Measurements from ENCODE around the gene TMEM51. TPM values are rescaled to one million over a fixed set of nuclear protein-coding genes. Genes with fewer than 3 reads are reported as not detected.

TMEM51 gene
- total RNA-seq, 1 donor from 2014 or later: 6.9 TPM

DNA sequence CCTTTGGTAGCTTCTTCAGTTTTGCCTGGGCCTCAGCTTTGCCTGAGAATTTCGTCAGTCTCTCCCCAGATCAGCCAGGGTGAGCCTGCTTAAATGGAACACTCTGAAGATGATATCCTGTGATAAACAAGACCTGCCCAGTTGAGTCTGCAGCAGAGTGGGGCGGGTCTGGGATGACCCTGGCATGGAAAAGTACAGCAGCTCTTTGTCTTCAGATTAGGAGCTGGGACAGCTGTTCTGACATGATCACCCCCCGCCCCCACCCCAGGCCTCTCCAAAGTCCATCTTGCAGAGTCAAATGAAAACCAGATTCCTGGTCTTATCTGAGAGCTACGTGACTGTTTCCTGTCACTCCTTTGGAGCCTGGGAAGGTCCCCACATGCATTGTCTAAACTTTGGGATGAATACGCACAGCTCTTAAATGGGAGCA is 2.2 kb upstream of the TMEM51 start:
- Histone ChIP-seq H3K36me3 (ENCODE audit: insufficient read depth, low read length) (no peaks in the 10 kb centered on the region), H3K4me2 (ENCODE audit: low read length) (no peak overlapping the region), H3K4me1 (ENCODE audit: insufficient read depth, low read length) (peaks cover 10% of the 10 kb centered on the region), H3K9me3 (ENCODE audit: insufficient read depth, low read depth, low read length) (no peaks in the 10 kb centered on the region), H3K9ac (ENCODE audit: low read length) (no peak overlapping the region), H3K79me2 (ENCODE audit: insufficient read depth, low read length) (no peaks in the 10 kb centered on the region), H2AFZ (ENCODE audit: low read depth, low read length) (no peak overlapping the region), H3K4me3 (ENCODE audit: insufficient read depth, low read depth, low read length) (no peak overlapping the region), H4K20me1 (ENCODE audit: insufficient read depth, low read length) (peaks cover 11% of the 10 kb centered on the region), H3K27ac (ENCODE audit: low read depth, low read length) (no peak overlapping the region), H3K27me3 (ENCODE audit: insufficient read depth, low read length) (peaks cover 16% of the 10 kb centered on the region)
- Mint-ChIP-seq H3K27ac (ENCODE audit: unreplicated experiment) (no peak overlapping the region), H3K27me3 (ENCODE audit: low read depth, unreplicated experiment) (peaks cover 33% of the 10 kb centered on the region), H3K9me3 (ENCODE audit: unreplicated experiment) (peaks cover 8% of the 10 kb centered on the region), H3K36me3 (ENCODE audit: low read depth, unreplicated experiment) (peaks cover 6% of the 10 kb centered on the region), H3K4me1 (ENCODE audit: low read depth, unreplicated experiment) (peaks cover 11% of the 10 kb centered on the region), H3K4me3 (ENCODE audit: unreplicated experiment) (peak overlapping the region; percentile 5)
- DNase-seq (ENCODE audit: low read depth): no peak
- FAIRE-seq: no peak
- no peak for TF ChIP-seq EZH2 (IDR thresholded peaks at IDR 0.05; ENCODE audit: insufficient read depth, low read length)
- TF ChIP-seq, protein P1, sequence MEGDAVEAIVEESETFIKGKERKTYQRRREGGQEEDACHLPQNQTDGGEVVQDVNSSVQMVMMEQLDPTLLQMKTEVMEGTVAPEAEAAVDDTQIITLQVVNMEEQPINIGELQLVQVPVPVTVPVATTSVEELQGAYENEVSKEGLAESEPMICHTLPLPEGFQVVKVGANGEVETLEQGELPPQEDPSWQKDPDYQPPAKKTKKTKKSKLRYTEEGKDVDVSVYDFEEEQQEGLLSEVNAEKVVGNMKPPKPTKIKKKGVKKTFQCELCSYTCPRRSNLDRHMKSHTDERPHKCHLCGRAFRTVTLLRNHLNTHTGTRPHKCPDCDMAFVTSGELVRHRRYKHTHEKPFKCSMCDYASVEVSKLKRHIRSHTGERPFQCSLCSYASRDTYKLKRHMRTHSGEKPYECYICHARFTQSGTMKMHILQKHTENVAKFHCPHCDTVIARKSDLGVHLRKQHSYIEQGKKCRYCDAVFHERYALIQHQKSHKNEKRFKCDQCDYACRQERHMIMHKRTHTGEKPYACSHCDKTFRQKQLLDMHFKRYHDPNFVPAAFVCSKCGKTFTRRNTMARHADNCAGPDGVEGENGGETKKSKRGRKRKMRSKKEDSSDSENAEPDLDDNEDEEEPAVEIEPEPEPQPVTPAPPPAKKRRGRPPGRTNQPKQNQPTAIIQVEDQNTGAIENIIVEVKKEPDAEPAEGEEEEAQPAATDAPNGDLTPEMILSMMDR (IDR thresholded peaks at IDR 0.05; ENCODE audit: insufficient read depth, low read depth, low read length): no peak

DNA sequence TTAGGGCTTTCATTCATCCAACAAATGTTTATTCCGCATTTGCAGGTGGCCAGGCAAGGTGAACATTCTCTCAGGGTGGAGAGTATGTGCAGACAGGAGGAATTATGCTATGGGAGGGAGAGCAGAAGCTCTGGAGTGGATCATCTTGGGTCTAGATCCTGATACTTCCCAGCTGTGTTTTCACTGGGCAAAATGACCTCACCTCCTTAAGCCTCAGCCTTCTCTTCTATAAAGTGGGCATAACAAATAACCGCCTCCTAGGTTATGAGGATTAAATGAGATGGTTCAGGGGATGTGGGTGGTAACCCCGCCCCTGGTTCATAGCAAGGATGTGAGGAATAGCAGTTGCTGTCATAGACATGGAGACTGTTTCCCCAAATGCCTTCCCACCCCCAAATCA is 1.7 kb upstream of the TMEM51 start:
- Mint-ChIP-seq H3K27ac (ENCODE audit: unreplicated experiment) (no peak overlapping the region), H3K9me3 (ENCODE audit: unreplicated experiment) (peaks cover 8% of the 10 kb centered on the region), H3K36me3 (ENCODE audit: low read depth, unreplicated experiment) (peaks cover 5% of the 10 kb centered on the region), H3K27me3 (ENCODE audit: low read depth, unreplicated experiment) (peaks cover 28% of the 10 kb centered on the region), H3K4me1 (ENCODE audit: low read depth, unreplicated experiment) (peaks cover 11% of the 10 kb centered on the region), H3K4me3 (ENCODE audit: unreplicated experiment) (peak overlapping the region; percentile 90)
- TF ChIP-seq, protein P1 (IDR thresholded peaks at IDR 0.05; ENCODE audit: insufficient read depth, low read depth, low read length): no peak
- no peak for TF ChIP-seq EZH2 (IDR thresholded peaks at IDR 0.05; ENCODE audit: insufficient read depth, low read length)
- Histone ChIP-seq H3K4me1 (ENCODE audit: insufficient read depth, low read length) (peaks cover 10% of the 10 kb centered on the region), H3K27ac (ENCODE audit: low read depth, low read length) (no peak overlapping the region), H3K9ac (ENCODE audit: low read length) (no peak overlapping the region), H3K4me3 (ENCODE audit: insufficient read depth, low read depth, low read length) (peak overlapping the region; percentile 62), H3K79me2 (ENCODE audit: insufficient read depth, low read length) (no peaks in the 10 kb centered on the region), H3K9me3 (ENCODE audit: insufficient read depth, low read depth, low read length) (no peaks in the 10 kb centered on the region), H4K20me1 (ENCODE audit: insufficient read depth, low read length) (peaks cover 11% of the 10 kb centered on the region), H3K4me2 (ENCODE audit: low read length) (peak overlapping the region; percentile 89), H3K27me3 (ENCODE audit: insufficient read depth, low read length) (peaks cover 16% of the 10 kb centered on the region), H2AFZ (ENCODE audit: low read depth, low read length) (peak overlapping the region; percentile 83), H3K36me3 (ENCODE audit: insufficient read depth, low read length) (no peaks in the 10 kb centered on the region)
- FAIRE-seq: no peak
- no peak for DNase-seq (ENCODE audit: low read depth)

DNA sequence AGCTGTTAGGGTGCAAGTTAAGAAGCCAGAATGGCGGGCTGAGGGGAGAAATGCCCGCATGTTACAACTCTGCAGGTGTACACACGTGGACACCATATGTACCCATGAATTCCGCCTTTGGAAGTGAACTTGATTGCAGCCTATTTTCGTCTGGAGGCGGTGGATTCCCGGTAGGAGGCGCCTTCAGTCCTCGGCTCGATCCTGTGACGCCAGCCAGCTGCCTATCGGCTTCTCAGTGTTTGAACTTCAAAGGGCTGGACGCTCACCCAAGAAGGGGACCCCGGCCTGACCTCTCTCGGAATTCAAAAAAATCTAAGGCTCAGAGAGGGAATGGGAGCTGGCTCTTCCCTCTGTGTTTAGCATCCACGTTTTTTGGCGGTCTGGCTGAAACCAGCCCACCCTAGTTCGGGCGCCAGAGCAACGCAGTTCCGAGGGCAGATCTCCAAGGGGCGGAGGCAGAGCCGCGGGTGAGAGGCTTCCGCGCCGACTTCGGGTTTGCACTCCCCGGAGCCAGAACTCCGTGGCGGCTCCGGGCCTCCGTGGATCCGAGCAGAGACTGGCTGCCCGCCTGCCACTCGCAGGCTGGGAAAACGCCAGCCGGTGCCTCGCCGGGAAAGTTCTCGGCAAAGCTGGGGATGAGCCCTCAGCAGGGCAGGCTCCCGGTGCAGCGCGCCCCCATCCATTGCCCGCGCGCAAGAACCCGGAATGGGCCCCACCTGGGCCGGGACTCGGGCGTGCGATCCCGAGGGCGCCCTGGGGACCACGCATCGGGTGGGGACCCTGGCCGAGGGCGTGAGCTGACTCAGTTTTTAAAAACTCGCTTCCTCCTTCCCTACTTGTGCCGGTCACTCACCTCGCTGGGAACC is 996 bp upstream of the TMEM51 start:
- FAIRE-seq: no peak
- Histone ChIP-seq H3K27ac (ENCODE audit: low read depth, low read length) (no peak overlapping the region), H3K9me3 (ENCODE audit: insufficient read depth, low read depth, low read length) (no peaks in the 10 kb centered on the region), H3K27me3 (ENCODE audit: insufficient read depth, low read length) (peaks cover 16% of the 10 kb centered on the region), H3K36me3 (ENCODE audit: insufficient read depth, low read length) (no peaks in the 10 kb centered on the region), H3K4me3 (ENCODE audit: insufficient read depth, low read depth, low read length) (peak overlapping the region; percentile 62), H3K9ac (ENCODE audit: low read length) (peak overlapping the region; percentile 72), H4K20me1 (ENCODE audit: insufficient read depth, low read length) (peaks cover 11% of the 10 kb centered on the region), H3K4me2 (ENCODE audit: low read length) (peak overlapping the region; percentile 89), H3K79me2 (ENCODE audit: insufficient read depth, low read length) (no peaks in the 10 kb centered on the region), H2AFZ (ENCODE audit: low read depth, low read length) (peak overlapping the region; percentile 83), H3K4me1 (ENCODE audit: insufficient read depth, low read length) (peaks cover 10% of the 10 kb centered on the region)
- peaks cover 5% of the 10 kb centered on the region for H3K36me3 Mint-ChIP-seq (ENCODE audit: low read depth, unreplicated experiment)
- peaks cover 8% of the 10 kb centered on the region for H3K4me1 Mint-ChIP-seq (ENCODE audit: low read depth, unreplicated experiment)
- no peak for TF ChIP-seq EZH2 (IDR thresholded peaks at IDR 0.05; ENCODE audit: insufficient read depth, low read length)
- TF ChIP-seq, protein P1 (IDR thresholded peaks at IDR 0.05; ENCODE audit: insufficient read depth, low read depth, low read length): peak; percentile 68
- H3K9me3 Mint-ChIP-seq (ENCODE audit: unreplicated experiment): peaks cover 8% of the 10 kb centered on the region
- DNase-seq (ENCODE audit: low read depth): peak; percentile 83
- peak overlapping the region; percentile 53 for H3K27ac Mint-ChIP-seq (ENCODE audit: unreplicated experiment)
- H3K4me3 Mint-ChIP-seq (ENCODE audit: unreplicated experiment): peak overlapping the region; percentile 90
- H3K27me3 Mint-ChIP-seq (ENCODE audit: low read depth, unreplicated experiment): peaks cover 24% of the 10 kb centered on the region

All from astrocyte (in vitro differentiated cells and primary cell).